HG03354 (cell line): ENCODE measurements around the gene ALKBH8.
A peak's percentile ranks its signal among the peaks of the same experiment; 100 is the strongest.

Experiments used
- ATAC-seq: cut with Tn5 transposase; IDR thresholded peaks from one replicate; pipeline ENCODE4 v1.9.1; 2021; ENCODE audit warnings: mild to moderate bottlenecking; ENCODE audit not compliant: unreplicated experiment, poor library complexity, severe bottlenecking

Gene ALKBH8, protein sequence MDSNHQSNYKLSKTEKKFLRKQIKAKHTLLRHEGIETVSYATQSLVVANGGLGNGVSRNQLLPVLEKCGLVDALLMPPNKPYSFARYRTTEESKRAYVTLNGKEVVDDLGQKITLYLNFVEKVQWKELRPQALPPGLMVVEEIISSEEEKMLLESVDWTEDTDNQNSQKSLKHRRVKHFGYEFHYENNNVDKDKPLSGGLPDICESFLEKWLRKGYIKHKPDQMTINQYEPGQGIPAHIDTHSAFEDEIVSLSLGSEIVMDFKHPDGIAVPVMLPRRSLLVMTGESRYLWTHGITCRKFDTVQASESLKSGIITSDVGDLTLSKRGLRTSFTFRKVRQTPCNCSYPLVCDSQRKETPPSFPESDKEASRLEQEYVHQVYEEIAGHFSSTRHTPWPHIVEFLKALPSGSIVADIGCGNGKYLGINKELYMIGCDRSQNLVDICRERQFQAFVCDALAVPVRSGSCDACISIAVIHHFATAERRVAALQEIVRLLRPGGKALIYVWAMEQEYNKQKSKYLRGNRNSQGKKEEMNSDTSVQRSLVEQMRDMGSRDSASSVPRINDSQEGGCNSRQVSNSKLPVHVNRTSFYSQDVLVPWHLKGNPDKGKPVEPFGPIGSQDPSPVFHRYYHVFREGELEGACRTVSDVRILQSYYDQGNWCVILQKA

DNA sequence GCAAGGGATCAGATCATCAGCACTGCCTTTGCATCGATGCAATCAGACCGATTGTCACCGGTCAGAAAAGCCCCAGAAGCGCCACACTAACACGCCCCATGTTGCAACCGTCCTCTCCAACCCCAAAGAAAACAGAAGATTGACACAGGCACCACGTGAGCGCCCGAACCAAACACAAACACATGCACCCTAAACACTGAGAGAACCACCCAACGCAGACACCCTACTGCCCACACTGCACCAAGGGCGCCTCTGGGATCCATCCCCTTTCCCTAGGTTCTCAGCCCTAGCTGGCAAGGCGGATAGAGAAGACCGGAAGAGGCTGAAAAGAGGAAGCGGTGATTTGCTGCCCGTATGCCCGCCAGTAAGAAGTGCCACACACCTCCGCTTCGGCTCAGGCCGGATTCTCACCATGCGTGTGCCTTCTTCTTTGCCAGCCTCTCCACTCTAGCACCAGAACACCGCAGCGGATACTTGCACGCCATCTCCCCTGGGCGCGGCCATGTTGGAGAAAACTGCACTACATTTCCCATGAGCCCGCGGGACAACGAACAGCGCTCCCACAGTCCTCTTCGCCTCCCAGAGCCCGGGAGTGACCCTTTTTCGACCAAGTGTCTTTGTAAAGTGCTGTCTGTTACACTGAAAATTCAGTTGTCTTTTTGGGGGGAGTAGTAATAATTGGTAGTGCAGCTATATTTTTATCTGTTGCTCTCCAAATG, at the start of gene ALKBH8:
TSS of gene ALKBH8 (minus strand) at position 517 of the 719 bp plus-strand sequence. CDS start 4,842 bp downstream, outside the sequence.
- ATAC-seq, result peak; percentile 87

DNA sequence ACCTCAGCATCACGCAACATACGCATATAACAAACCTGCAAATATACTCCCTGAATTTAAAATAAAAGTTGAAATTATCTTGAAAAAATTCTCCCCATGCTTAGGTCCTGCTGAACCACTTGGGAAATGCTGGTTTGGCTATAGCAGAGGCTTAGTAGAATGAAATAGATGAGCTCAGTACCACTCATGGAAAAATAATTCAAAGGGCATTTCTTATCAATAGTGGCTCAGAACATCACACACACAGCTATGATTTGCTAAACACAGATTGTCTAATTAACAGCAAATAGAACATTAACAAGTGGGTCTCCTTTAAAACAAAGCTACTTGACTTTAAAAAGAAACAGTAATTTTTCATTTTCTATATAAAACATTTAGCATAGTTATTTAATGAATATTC, 46.9 kb upstream of the ALKBH8 start:
- ATAC-seq, result no peak

DNA sequence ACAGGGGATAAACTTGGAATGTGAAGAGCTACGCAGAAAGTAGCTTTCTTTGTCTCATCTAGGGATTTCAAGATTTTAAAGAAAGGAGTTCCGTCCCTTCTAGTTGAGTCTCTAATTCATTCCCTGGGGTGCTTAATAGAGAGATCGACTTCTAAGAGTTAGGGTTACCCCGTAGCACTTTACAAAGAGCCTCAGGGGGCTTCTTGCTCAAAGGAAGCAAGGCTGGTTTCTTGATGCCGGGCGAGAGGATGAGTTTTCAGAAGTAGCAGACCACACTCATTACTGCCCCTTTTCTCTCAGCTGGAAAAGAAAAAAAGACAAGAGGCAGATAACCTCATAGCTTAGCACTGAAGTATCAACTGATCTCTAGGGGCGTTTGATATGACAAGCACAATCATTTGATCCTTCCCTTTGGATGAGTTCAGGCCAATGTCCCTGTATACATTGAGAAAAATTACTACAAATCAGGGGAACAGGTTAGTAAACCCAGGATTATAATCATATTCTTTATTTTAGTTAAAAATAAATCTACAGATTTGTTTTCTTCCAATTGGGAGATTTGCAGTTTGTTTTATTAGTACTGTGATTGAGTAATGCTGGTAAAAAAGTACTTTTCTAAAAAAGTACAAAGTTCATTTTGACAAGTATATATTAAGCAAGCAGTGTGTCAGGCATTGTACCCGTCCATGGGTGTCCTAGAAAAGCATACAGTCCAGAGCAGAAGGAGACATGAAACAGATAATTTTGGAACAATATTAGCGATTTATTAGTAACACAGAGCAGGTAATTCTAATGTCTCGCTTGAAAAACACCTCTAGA, 44.1 kb upstream of the ALKBH8 start:
- no peak for ATAC-seq

DNA sequence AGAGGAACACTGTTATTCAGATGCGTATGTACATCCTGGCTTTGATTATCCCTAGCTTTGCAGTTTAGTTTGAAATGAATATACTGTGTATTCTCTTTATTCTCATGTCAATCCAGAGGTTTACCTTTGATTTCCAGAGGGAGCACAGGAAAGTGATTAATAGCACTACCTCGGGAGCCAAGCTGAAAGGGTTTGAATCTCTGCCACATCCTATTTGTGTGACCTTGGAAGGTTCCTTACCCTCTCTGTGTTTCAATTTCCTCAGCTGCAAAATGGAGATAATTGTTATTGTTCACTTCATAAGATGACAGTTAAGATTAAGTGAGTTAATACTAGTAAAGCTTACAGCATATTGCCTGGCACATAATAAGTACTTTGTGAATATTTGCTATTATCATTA, 43.3 kb upstream of the ALKBH8 start:
- no peak for ATAC-seq

DNA sequence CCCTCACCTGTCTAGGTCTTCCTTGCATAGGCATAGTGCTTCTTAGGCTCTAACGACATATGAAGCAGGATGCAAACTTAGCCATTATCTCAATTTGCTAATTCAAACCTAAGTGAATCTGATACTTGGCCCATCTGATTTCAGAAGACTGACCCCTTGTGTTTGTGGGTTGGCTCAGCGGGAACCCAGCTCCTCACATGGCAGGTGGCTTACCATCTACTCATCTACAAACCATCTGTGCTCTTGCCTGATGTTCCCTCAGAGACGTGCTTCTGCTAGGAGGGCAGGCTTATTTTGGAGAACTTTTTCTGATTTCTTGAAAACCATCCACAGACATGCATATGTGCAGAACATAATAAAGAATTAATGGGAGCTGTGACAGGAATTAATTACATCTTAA, 40.6 kb upstream of the ALKBH8 start:
- ATAC-seq, result no peak

DNA sequence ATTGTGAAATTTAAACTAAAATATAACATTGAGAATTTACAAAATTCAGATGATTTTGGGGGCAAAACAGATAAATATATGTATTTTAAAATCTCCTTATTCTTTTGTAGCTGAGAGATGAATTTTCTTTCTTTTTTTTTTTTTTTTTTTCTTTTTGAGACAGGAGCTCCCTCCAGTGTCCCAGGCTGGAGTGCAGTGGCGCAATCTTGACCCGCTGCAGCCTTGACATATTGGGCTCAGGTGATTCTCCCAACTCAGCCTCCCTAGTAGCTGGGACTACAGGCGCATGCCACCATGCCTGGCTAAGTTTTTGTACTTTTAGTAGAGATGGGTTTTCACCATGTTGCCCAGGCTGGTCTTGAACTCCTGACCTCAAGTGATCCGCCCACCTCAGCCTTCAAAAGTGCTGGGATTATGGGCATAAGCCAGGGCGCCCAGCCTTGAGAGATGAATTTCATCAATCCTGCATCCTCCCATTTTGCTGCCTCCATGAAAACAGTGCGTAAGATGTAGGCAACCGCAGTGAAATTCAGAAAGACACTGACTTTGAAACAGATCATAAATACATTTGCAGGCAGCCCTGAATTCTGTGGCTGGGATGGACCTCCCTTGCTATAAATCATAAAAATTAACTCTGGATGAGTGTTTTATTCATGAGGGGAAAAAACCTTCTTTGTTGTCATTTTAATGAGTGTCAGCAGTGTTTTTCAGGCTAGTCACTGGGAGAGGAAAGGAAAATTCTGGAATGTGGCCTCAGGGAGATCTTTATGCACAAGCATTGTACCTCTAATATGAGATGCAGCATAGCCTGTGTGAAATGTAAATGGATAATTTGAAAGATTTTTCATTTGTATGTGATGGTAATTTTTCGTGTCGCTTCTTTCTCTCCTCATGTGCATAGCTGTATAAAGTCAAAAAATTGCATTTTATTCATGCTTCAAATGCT, 39.8 kb upstream of the ALKBH8 start:
- no peak for ATAC-seq

DNA sequence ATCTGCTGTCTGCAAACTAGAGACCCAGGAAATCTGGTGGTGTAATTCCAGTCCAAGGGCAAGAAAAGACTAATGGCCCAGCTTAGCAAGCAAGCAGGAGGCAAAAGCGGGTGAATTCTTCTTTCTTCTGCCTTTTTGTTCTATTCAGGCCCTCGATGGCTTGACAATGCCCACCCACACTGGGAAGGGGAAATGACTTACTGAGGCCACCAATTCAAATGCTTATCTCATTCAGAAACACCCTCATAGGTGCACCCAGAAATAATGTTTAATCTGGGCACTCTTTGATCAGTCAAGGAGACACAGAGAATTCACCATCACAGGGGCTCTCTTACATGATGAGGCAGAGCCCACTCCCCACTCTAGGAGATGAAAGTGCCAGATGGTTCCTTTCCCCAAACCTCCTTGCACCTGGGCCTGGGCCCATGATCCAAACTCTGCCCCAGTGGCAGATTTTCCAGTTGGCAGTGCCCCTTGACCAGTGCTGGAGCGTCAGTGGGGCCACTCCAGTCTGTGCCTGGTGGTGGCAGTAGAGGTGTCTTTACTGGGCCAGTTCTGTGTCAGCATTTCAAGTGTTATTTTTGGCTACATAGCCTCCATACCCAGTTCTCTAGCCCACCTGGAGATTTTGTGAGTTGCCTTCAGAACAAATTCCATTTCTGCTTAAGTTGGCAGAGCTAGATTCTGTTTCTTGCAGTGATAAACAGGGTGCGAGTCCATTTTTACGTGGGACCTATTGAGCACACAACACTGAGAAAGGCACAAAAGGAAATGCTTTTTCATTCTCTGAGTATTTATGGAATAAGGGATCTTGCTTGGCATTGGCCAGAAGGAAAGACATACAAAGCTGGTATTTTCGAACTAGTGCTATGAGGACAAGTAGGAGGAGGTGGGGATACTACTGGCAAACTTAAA, 32.9 kb upstream of the ALKBH8 start:
- ATAC-seq, result peak; percentile 87

DNA sequence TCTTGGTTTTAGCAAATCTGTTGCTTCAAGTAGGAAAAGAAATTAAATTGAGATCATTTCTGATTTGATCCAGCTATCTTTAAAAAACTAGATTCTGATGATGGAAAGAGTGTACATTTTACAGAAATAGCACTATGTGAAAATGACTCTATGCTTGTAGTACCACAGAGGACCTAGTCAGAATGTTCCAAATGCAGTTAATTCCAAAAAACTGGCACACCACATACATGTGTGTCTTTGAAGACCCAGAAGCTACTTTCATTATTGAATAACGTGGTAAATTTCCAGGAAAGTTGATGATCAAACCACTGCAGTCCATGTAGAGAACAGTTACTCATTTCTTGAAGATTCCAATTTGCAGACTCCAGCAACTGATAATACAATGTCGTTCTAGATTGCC, 29.2 kb upstream of the ALKBH8 start:
- no peak for ATAC-seq

DNA sequence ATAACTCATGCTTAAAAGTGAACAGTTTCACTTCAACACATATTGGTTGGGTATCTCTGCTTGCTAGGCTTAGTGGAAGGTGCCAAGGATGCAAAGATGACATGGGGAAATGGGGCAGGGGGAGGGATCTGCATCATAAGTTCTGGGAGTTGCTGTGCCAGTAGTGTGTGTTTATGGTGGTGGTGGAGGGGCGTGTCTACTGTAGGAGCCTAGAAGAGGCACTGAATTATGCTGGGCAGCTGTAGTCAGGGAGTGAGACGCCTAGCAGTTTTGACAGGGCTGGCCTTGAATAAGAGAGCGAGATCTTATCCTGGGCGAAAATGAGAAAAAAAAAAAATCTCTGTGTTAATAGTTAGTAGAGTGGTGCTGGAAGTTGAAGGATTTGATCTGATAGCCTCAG, 28.4 kb upstream of the ALKBH8 start:
- ATAC-seq, result no peak

DNA sequence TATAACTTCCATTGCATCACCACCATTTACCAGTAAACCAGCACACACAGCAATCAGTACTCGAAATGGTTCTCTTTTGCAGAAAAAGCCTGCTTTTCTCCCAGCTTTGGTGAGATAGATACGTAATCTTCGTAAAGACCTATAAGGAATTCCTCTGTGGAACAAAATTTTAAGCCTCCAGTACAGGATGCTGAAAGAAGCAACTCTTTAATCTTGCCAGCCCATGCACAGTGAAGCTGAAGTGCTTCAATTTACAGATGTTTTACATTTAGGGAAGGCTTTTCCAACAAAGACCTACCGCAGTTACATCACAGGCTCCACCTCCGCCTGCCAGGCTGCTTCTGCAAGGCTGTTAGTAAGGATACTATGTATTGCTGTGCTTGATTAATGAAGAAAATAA, 27.3 kb upstream of the ALKBH8 start:
- no peak for ATAC-seq

DNA sequence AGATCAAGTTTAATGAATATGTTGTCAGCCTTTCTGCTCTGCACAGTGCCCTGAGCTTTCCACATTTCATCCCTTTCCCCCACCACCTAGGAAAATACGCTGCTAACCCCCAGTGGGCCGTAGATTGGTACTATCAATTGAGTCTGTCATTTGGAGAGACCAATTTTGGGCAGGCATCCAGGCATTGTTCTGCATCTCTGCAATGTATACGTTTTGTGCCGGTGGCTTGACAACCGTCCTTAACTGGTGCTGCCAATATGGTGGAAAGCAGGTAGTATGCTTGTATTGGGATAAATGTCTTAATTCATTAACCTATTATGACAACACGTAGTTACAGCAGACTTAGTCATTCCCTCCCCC, 26.7 kb upstream of the ALKBH8 start:
- ATAC-seq, result no peak

DNA sequence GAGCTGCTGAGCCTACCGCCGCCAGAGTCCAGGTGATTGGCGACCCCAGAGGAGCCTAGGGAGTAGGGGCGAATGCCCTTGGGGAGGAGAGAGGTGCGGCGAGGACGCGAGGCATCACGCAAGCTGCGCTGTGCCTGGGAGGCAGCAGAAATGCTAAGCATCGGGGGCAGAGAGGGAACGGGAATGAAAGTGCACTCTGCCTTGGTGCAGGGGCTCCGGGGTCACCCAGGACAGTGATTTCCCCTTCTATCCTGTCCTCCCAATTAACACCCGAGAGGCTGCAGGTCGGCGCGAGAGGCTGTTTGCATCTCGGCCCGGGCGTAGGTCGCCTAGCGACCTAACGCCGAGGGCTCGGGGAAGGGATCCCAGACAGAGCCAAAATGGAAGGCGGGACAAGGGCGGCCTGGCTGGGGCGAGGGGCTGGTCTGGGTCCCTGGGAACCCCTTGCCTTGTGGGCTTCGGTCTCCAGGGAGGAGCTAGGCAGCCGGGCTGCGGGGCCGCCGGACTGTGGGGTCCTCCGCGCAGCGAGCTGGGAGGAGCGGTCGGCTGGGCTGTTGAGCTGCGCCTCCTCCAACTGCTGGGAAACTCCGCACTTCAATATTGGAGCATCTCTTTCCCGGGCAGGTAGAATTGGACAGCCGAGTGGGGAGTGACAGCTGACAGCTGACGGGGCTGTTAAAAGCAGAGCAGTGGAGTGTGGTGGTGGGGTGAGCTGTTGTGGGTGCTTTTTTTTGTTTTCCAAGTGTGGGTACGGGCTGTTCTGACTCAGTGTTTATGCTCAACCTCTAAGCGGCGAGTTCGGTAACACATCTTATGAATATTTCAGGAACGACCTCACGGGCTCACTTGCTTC, 26.1 kb upstream of the ALKBH8 start:
- peak; percentile 44 for ATAC-seq

DNA sequence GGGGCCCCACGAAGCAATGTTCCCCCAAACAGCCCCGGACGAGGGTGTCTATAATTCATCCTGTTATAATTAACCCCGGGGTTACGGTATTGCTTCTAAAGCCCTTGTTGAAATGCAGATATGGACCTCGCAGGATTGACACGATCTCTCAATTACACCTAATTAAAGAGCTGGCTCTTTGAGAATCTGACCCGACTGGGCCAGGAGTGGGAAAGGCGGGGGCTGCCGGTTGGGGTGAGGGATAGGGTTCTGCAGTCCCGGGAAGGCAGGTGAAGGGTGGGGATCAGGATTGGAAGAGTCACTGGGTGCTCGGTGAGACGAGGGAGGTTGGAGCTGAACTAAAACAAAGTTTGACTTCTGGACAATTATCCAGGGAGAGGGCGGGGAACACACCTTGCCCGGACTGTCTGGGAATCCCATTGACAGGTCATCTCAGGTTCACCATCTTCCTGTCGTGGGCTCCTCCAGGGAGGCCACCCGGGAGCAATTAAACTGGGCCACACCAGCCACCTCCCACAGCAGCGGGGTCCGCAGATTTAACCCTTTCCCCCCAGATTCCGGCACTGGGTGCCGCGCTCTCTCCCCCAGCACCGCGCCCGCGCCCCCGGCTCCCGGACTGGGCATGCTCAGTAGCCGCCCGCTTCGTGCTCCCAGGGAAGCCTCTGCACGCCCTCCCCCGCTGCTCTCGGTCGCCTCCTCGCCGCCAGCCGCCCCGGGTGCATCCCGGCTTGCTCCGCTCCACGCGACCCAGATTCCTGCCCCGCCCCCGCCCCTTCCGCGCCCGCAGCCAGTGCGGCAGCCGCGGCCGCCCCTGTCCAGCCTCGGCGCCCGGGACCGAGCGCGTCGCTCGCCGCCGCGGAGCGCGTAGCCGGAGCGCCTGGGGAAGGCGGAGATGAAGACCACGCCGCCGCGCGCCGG, 25.2 kb upstream of the ALKBH8 start, which contains the start of gene ELMOD1:
TSS of gene ELMOD1 (plus strand) at position 688 of the 918 bp plus-strand sequence. CDS start 27,043 bp downstream, outside the sequence.
- ATAC-seq, result peak; percentile 52

DNA sequence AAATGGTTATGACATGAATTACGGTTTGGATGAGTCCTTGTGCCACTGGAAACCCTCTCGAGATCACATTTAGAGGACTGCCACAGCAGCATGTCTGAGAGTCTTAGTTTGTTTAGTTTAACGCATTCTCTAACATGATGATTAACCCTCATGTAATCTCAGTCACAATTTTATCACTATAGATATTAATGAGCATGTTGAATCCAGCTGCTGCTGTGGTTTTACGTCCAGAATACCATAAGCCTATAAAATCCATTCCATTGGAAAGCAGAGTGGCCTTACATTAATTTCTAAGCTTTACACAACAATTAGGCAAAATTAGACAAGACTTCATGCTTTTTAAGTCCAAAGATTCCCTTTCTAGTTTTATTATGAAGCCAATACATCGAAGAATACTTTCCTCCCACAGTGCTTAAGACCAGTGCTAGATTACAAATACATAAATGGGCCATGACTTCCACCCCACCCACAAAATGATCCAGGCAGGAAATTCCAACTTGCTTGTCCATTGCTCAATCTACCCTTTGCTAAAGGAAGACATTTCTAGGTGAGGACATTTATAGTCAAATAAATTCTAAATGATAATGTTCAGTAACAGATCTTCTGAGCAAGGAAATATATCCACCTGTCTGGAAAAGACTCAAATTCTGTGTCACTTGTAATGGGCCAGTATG, 21.9 kb upstream of the ALKBH8 start:
- no peak for ATAC-seq

DNA sequence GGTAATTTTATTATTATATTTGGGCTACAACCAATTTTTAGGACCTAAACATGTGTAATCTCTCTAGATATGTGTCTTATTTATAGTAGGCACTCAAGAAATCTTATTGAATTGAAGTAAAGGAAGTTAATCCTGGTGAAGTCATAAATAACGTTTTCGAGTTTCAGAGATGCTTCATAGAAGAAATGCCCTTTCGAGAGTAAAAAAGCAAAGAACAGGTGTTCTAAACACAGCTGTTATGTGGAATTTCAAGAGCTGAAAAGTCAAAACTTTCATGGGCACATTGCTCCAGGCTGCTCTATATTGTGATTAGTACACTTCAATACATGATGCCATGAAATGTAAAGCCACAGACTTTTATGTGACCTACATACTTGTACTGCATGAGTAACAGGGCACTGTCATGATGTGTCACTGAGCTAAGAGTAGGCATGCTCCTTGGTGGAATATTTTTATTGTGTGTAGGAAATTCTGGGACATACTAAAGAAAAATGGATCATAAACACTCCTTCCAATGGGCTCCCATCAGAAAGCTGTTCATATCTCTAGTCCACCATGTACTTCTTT, 18.2 kb upstream of the ALKBH8 start:
- ATAC-seq, result no peak
